GM12878 (cell line): Measurements from ENCODE around the gene ADA. TPM values are rescaled to one million over a fixed set of nuclear protein-coding genes. Genes with fewer than 3 reads are reported as not detected.

Source experiments
- ATAC-seq: fragments of 200-7000 bp; cut with Tn5 transposase; 3 replicates; pipeline ENCODE4 v1.9.1; 2020; ENCODE audit warnings: mild to moderate bottlenecking, moderate library complexity
- BruUV-seq: library from RNA; stranded (reverse); fragments of 400-500 nt; replicated peaks from 2 replicates; lab custom pipeline; 2021; lab: Mats Ljungman, UMichigan
- CTCF ChIA-PET: fragments of 300-600 bp; sonication (Branson Sonifier 250); formaldehyde crosslinking; extraction: SDS; loops from one replicate; lab custom pipeline; 2021; ENCODE audit warnings: inconsistent platforms; lab: Yijun Ruan, JAX
- POLR2A ChIA-PET: fragments of 350-600 bp; formaldehyde crosslinking; extraction: SDS; loops from one replicate; lab custom pipeline; 2021; ENCODE audit warnings: inconsistent platforms; lab: Charles Lee
- RAD21 ChIA-PET: fragments of 300-600 bp; sonication (Branson Sonifier 250); formaldehyde crosslinking; loops from one replicate; lab custom pipeline; 2023; ENCODE audit warnings: antibody characterized with exemption; ENCODE audit not compliant: unreplicated experiment; lab: Charles Lee
- SMC1A ChIA-PET: fragments of 300-600 bp; sonication (Branson Sonifier 250); formaldehyde crosslinking; loops from one replicate; lab custom pipeline; 2023; ENCODE audit not compliant: unreplicated experiment, uncharacterized antibody; lab: Charles Lee
- DNase-seq: peaks from one replicate; pipeline ENCODE4 v3.0.0-alpha.2; 2011; ENCODE audit warnings: low read depth, low spot score
- FAIRE-seq: peaks from 3 replicates; lab custom pipeline; 2011; peaks lifted over from hg19 to GRCh38; lab: Jason Lieb, UNC
- H2AFZ ChIP-seq: 2 replicates; pipeline ENCODE4 v1.6.0; 2011; ENCODE audit warnings: low read depth, low read length, control low read depth; ENCODE audit not compliant: control insufficient read depth
- H3K27ac ChIP-seq: 2 replicates; pipeline ENCODE4 v1.5.1; 2011; ENCODE audit warnings: control low read depth; ENCODE audit not compliant: control insufficient read depth, insufficient read depth
- H3K27me3 ChIP-seq, 2 experiments: replicated peaks in 1 of 2; 2 replicates each; pipeline versions ENCODE4 v1.6.0 to v1.6.1; 2011; ENCODE audit warnings: low read length in 1 of 2; ENCODE audit not compliant: control insufficient read depth in 2 of 2, insufficient read depth in 2 of 2
- H3K36me3 ChIP-seq, 2 experiments: 2 replicates each; pipeline ENCODE4 v1.5.1; 2011; ENCODE audit warnings: low read length in 1 of 2; ENCODE audit not compliant: control insufficient read depth in 2 of 2, insufficient read depth in 2 of 2
- H3K4me1 ChIP-seq: 2 replicates; pipeline ENCODE4 v1.6.1; 2011; ENCODE audit warnings: mild to moderate bottlenecking, low read length, moderate library complexity, mixed read lengths; ENCODE audit not compliant: control insufficient read depth, insufficient read depth
- H3K4me2 ChIP-seq: 2 replicates; pipeline ENCODE4 v1.6.0; 2011; ENCODE audit warnings: control low read depth; ENCODE audit not compliant: control insufficient read depth, insufficient read depth
- H3K4me3 ChIP-seq: fragments of 200-600 bp; sonication (generic); 2 replicates; pipeline ENCODE4 v1.5.1; 2016
- H3K79me2 ChIP-seq: 2 replicates; pipeline ENCODE4 v1.6.0; 2011; ENCODE audit warnings: low read length; ENCODE audit not compliant: control insufficient read depth, insufficient read depth
- H3K9ac ChIP-seq: 2 replicates; pipeline ENCODE4 v1.8.0; 2011; ENCODE audit warnings: low read length, control low read depth, mixed read lengths; ENCODE audit not compliant: control insufficient read depth, insufficient read depth
- H3K9me3 ChIP-seq: replicated peaks from 3 replicates; pipeline ENCODE4 v1.5.1; 2011; ENCODE audit warnings: mild to moderate bottlenecking, low read length; ENCODE audit not compliant: control insufficient read depth, insufficient read depth
- H4K20me1 ChIP-seq: 2 replicates; pipeline ENCODE4 v1.6.0; 2011; ENCODE audit not compliant: control insufficient read depth, insufficient read depth
- BRCA1 ChIP-seq: IDR thresholded peaks from 2 replicates; pipeline ENCODE4 v1.6.1; 2011; ENCODE audit warnings: low read depth, low read length, improper control_type of control experiment
- FOS ChIP-seq: IDR thresholded peaks from 3 replicates; pipeline ENCODE4 v1.6.1; 2011; ENCODE audit warnings: borderline replicate concordance; ENCODE audit not compliant: insufficient read length; ENCODE audit errors: extremely low read depth
- LARP7 ChIP-seq: fragments of 450-650 bp; IDR thresholded peaks from 2 replicates; pipeline ENCODE4 v1.6.1; 2017; ENCODE audit warnings: mild to moderate bottlenecking
- MYB ChIP-seq: fragments of 150-350 bp; IDR thresholded peaks from 2 replicates; pipeline ENCODE4 v1.6.1; 2014; ENCODE audit warnings: mild to moderate bottlenecking, low read depth, low read length, borderline replicate concordance
- MYC ChIP-seq: IDR thresholded peaks from 2 replicates; pipeline ENCODE4 v1.6.1; 2011; ENCODE audit warnings: mild to moderate bottlenecking, low read length, moderate library complexity, inconsistent platforms; ENCODE audit not compliant: insufficient read depth, insufficient replicate concordance, insufficient read length, severe bottlenecking
- PAX5 ChIP-seq: IDR thresholded peaks from 2 replicates; pipeline ENCODE4 v1.6.1; 2011; ENCODE audit warnings: low read depth, low read length, borderline replicate concordance
- RAD21 ChIP-seq: IDR thresholded peaks from 2 replicates; pipeline ENCODE4 v1.6.1; 2011; ENCODE audit warnings: mild to moderate bottlenecking, low read depth, low read length, moderate library complexity; ENCODE audit not compliant: insufficient read depth
- RCOR1 ChIP-seq: conservative IDR thresholded peaks from 2 replicates; pipeline ENCODE4 v1.6.1; 2012; ENCODE audit warnings: low read depth, low read length, improper control_type of control experiment
- SIX5 ChIP-seq: IDR thresholded peaks from 2 replicates; pipeline ENCODE4 v1.6.1; 2011; ENCODE audit warnings: mild to moderate bottlenecking, low read depth, low read length, moderate library complexity; ENCODE audit not compliant: severe bottlenecking
- SMAD1 ChIP-seq: fragments of 450-650 bp; IDR thresholded peaks from 2 replicates; pipeline ENCODE4 v1.6.1; 2018; ENCODE audit warnings: mild to moderate bottlenecking, low read depth; ENCODE audit not compliant: partially characterized antibody
- SRF ChIP-seq, 2 experiments: IDR thresholded peaks; 2 replicates each; pipeline ENCODE4 v1.6.1; 2011; ENCODE audit warnings: low read depth in 2 of 2, low read length in 2 of 2, mild to moderate bottlenecking in 1 of 2, moderate library complexity in 1 of 2
- YY1 ChIP-seq: IDR thresholded peaks from 2 replicates; pipeline ENCODE4 v1.6.1; 2011; ENCODE audit warnings: low read depth, mild to moderate bottlenecking, low read length
- ZZZ3 ChIP-seq: IDR thresholded peaks from 2 replicates; pipeline ENCODE4 v1.6.1; 2011; ENCODE audit warnings: low read depth; ENCODE audit not compliant: control insufficient read depth, insufficient read length
- WGBS: methylation state at CpG from one replicate; pipeline ENCODE4 v1.1.6; 2016; ENCODE audit warnings: low lambda C conversion rate; ENCODE audit not compliant: insufficient replicate concordance, insufficient coverage; ENCODE audit errors: missing lambda C conversion rate; 5-methylcytosine and 5-hydroxymethylcytosine counted together
- in situ Hi-C: fragments of 300-500 bp; cut with MboI; formaldehyde crosslinking; loops from 9 replicates; pipeline ENCODE4 v1.14.3; 2018; ENCODE audit warnings: mixed read lengths
- intact Hi-C: fragments of 100-400 bp; cut with micrococcal nuclease; formaldehyde crosslinking; loops from one replicate; pipeline ENCODE4 v1.14.2; 2022; ENCODE audit not compliant: unreplicated experiment
- polyA plus RNA-seq, 11 experiments: library from polyadenylated mRNA; depleted of rRNA in 4 of 11; unstranded in 6 of 11; stranded (reverse) in 5 of 11; fragments of >200 nt; fragmentation: Nextera tagmentation in 4 of 11; fragmentation: Illumina TruSeq in 1 of 11; extraction: Ambion mirVana in 4 of 11; extraction: Trizol in 1 of 11; gene quantifications; 1 replicate in 1 of 11; 2 replicates in 10 of 11; pipeline versions ENCODE4 v1.2.1 to v1.2.3, GENCODE V29; 2011 to 2016; ENCODE audit warnings: inconsistent platforms in 2 of 11, missing spikeins in 2 of 11, low read depth in 1 of 11
- total RNA-seq, 4 experiments: library from RNA; depleted of rRNA in 3 of 4; stranded (reverse); fragments of >200 nt in 3 of 4; fragmentation: Illumina TruSeq in 1 of 4; extraction: Trizol in 1 of 4; gene quantifications; 2 replicates each; pipeline versions ENCODE4 v1.2.1 to v1.2.3, GENCODE V29; 2013 to 2021
- TF ChIP-seq, protein P1 (sequence below): fragments of 150-350 bp; IDR thresholded peaks from 2 replicates; pipeline ENCODE4 v1.6.1; 2014; ENCODE audit warnings: mild to moderate bottlenecking, low read depth, low read length
- TF ChIP-seq, protein P2 (sequence below): fragments of 450-650 bp; IDR thresholded peaks from 2 replicates; pipeline ENCODE4 v1.6.1; 2014; ENCODE audit warnings: mild to moderate bottlenecking
- TF ChIP-seq, protein P3 (sequence below): fragments of 450-650 bp; IDR thresholded peaks from 2 replicates; pipeline ENCODE4 v1.6.1; 2017; ENCODE audit warnings: mild to moderate bottlenecking, low read depth, inconsistent platforms; ENCODE audit not compliant: poor library complexity, severe bottlenecking

Gene ADA
- total and polyA plus RNA-seq, 10 of the 15 experiments (the other 5 are each of a cell fraction or from before 2014, with no cell fraction given): 40.9 to 217 (median 90.8) TPM

DNA sequence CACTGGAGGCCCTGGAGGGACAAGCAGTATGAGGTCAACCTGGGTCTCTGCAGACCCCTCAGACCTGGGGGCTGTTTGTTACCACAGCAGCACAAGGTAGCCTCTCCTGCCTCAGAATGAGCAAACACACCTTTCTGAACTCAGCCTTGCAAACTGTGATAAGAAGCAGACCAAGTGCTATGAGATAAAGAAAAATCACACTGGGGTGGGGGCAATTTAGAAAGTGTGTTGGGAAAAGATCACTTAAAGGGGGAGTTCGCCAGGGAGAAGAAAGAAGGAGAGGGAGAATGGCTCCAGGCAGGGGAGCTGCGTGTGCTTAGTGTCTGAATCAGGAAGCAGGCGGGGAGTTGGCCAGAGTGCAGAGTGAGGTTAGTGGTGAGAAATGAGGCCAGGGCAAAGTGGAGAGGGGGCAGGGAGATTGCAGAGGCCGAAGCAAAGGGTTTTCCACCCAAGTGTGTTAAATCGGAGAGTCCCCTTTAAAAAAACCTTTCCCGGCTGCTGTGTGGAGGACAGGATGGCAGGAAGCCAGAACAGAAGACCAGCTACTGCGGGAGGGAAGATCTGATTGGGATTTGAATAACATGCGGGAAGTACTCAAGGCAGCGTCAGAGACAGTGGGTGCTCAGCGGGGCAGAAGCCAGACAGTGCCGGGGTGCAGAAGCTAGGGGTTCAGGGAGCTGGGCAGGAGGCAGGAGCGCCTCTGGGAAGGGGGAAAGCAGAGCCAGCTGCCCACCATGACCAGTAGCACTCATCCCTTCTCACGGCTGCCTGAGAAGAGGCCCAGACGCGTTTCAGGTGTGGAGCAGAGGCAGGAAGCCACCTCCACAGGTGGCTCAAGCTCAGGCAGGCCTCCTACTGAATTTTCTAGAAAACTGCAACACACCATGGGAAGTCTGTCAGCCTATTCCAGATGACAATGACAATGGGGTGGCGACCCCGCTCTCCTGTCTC is 9.0 kb downstream of the ADA start:
- DNase-seq (peak; percentile 77), ATAC-seq (peak; percentile 65), FAIRE-seq (peak; percentile 27)
- peak overlapping the region; percentile 81 for H3K9ac ChIP-seq
- peak overlapping the region; percentile 16; the same call in 1 of the 2 replicates for H3K4me3 ChIP-seq
- RAD21 ChIA-PET: interaction anchor here (0.7 to 3.5 kb wide), 16 partner anchors 9 to 721 kb away, joined by 3 to 17 read pairs (median 4); partner anchors contain the start of genes ADA, PKIG and SYS1
- H3K27me3 ChIP-seq: no peaks in the 10 kb centered on the region
- intact Hi-C loops (loop anchor here (2.0 kb wide), 1 partner anchor 32 kb away; no protein-coding TSS in a partner anchor), in situ Hi-C loops (no loop called here)
- CTCF ChIA-PET: interaction anchor here (0.6 to 2.8 kb wide), 14 partner anchors 14 to 183 kb away, joined by 3 to 34 read pairs (median 5); partner anchors contain the start of gene PKIG
- 19% methylated on average over 17 of the region's 17 CpGs for WGBS
- BruUV-seq: no TSS peak
- peaks cover 45% of the 10 kb centered on the region for H3K79me2 ChIP-seq
- H4K20me1 ChIP-seq: no peaks in the 10 kb centered on the region
- POLR2A ChIA-PET: interaction anchor here (0.8 to 3.0 kb wide), 7 partner anchors 9 to 55 kb away, joined by 3 to 18 read pairs (median 5); partner anchors contain the start of gene ADA
- peak overlapping the region; percentile 41 for H2AFZ ChIP-seq
- SMC1A ChIA-PET: interaction anchor here (0.6 to 6.9 kb wide), 15 partner anchors 10 to 66 kb away, joined by 3 to 71 read pairs (median 7); partner anchors contain the start of genes ADA and PKIG
- H3K36me3 ChIP-seq: peaks cover 0 to 7% of the 10 kb centered on the region in 2 experiments; a peak in 2 of 4 replicates
- peaks cover 3% of the 10 kb centered on the region; the same call in 2 of the 3 replicates for H3K9me3 ChIP-seq
- peak overlapping the region; percentile 91 for H3K4me2 ChIP-seq
- H3K27ac ChIP-seq: peak overlapping the region; percentile 99
- H3K4me1 ChIP-seq: peaks cover 68% of the 10 kb centered on the region
- 0 out of 2 replicates have a peak, but pooled peaks have one; percentile 17 for TF ChIP-seq RAD21
- TF ChIP-seq MYB: no peak
- TF ChIP-seq, protein P1, sequence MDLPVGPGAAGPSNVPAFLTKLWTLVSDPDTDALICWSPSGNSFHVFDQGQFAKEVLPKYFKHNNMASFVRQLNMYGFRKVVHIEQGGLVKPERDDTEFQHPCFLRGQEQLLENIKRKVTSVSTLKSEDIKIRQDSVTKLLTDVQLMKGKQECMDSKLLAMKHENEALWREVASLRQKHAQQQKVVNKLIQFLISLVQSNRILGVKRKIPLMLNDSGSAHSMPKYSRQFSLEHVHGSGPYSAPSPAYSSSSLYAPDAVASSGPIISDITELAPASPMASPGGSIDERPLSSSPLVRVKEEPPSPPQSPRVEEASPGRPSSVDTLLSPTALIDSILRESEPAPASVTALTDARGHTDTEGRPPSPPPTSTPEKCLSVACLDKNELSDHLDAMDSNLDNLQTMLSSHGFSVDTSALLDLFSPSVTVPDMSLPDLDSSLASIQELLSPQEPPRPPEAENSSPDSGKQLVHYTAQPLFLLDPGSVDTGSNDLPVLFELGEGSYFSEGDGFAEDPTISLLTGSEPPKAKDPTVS: no peak
- peak; percentile 12; the same call in 1 of the 2 replicates for TF ChIP-seq YY1
- TF ChIP-seq LARP7: no peak
- TF ChIP-seq, protein P2, sequence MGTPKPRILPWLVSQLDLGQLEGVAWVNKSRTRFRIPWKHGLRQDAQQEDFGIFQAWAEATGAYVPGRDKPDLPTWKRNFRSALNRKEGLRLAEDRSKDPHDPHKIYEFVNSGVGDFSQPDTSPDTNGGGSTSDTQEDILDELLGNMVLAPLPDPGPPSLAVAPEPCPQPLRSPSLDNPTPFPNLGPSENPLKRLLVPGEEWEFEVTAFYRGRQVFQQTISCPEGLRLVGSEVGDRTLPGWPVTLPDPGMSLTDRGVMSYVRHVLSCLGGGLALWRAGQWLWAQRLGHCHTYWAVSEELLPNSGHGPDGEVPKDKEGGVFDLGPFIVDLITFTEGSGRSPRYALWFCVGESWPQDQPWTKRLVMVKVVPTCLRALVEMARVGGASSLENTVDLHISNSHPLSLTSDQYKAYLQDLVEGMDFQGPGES: no peak
- no peak for TF ChIP-seq FOS
- TF ChIP-seq SMAD1: peak; percentile 39
- TF ChIP-seq PAX5: no peak
- TF ChIP-seq, protein P3, sequence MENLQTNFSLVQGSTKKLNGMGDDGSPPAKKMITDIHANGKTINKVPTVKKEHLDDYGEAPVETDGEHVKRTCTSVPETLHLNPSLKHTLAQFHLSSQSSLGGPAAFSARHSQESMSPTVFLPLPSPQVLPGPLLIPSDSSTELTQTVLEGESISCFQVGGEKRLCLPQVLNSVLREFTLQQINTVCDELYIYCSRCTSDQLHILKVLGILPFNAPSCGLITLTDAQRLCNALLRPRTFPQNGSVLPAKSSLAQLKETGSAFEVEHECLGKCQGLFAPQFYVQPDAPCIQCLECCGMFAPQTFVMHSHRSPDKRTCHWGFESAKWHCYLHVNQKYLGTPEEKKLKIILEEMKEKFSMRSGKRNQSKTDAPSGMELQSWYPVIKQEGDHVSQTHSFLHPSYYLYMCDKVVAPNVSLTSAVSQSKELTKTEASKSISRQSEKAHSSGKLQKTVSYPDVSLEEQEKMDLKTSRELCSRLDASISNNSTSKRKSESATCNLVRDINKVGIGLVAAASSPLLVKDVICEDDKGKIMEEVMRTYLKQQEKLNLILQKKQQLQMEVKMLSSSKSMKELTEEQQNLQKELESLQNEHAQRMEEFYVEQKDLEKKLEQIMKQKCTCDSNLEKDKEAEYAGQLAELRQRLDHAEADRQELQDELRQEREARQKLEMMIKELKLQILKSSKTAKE: peak; percentile 42
- no peak for TF ChIP-seq BRCA1
- TF ChIP-seq RCOR1: no peak
- peak; percentile 30 for TF ChIP-seq MYC
- TF ChIP-seq SRF (IDR thresholded peaks at IDR 0.05; ENCODE audit: low read depth in 2 of 2, low read length in 2 of 2): no peak
- TF ChIP-seq ZZZ3: no peak
- no peak for TF ChIP-seq SIX5
